ENCODE data around the gene CHRM2. TPM values are rescaled to one million over a fixed set of nuclear protein-coding genes. Genes with fewer than 3 reads are reported as not detected.

Gene CHRM2
- total and polyA plus RNA-seq, 2 donors (not counting 1 experiment from before 2014, with no cell fraction given): 7.9 to 47.1 TPM

GRCh38 chr7:136884492-136884891 lies 16.0 kb downstream of the CHRM2 start:
- Histone ChIP-seq H4K20me1 (ENCODE audit: control insufficient read depth, extremely low read depth, insufficient read depth, low read length) (no peaks in the 10 kb centered on the region), H3K36me3 (ENCODE audit: control insufficient read depth, insufficient read depth, low read length) (no peaks in the 10 kb centered on the region), H3K4me2 (ENCODE audit: extremely low read depth, insufficient read depth, low read length) (no peak overlapping the region), H3K79me2 (ENCODE audit: control insufficient read depth, insufficient read depth, low read length) (no peaks in the 10 kb centered on the region), H3K9ac (ENCODE audit: insufficient read depth, low read length) (no peak overlapping the region), H3K27me3 (ENCODE audit: control insufficient read depth, insufficient read depth, low read length) (no peaks in the 10 kb centered on the region), H3K4me1 (ENCODE audit: control insufficient read depth, extremely low read depth, insufficient read depth, low read length) (no peaks in the 10 kb centered on the region), H3K27ac (ENCODE audit: insufficient read depth, low read length) (no peak overlapping the region), H2AFZ (ENCODE audit: low read length) (no peak overlapping the region), H3K4me3 (replicated peaks in 1 of 4; ENCODE audit: control extremely low read depth in 1 of 4, insufficient read depth in 1 of 4, low read depth in 3 of 4, low read length in 4 of 4) (no peak overlapping the region), H3K9me3 (ENCODE audit: control insufficient read depth, insufficient read depth, low read depth, low read length) (no peaks in the 10 kb centered on the region)
- TF ChIP-seq CTCF (conservative IDR thresholded peaks at IDR 0.05 in 1 of 2, IDR thresholded peaks at IDR 0.05 in 1 of 2; ENCODE audit: low read depth in 1 of 2, low read length in 2 of 2) (no peak), EZH2 (IDR thresholded peaks at IDR 0.05; ENCODE audit: low read length, missing control alignments) (no peak)
- DNase-seq (ENCODE audit: low read depth in 2 of 2): no peak

- no peak overlapping the region for H3K4me3 ChIP-seq (replicated peaks in 1 of 4; ENCODE audit: control extremely low read depth in 1 of 4, insufficient read depth in 1 of 4, low read depth in 3 of 4, low read length in 4 of 4)
- no peak for DNase-seq (ENCODE audit: low read depth in 2 of 2)
- H3K4me2 ChIP-seq (ENCODE audit: extremely low read depth, insufficient read depth, low read length): no peak overlapping the region
- no peaks in the 10 kb centered on the region for H3K36me3 ChIP-seq (ENCODE audit: control insufficient read depth, insufficient read depth, low read length)
- TF ChIP-seq CTCF (conservative IDR thresholded peaks at IDR 0.05 in 1 of 2, IDR thresholded peaks at IDR 0.05 in 1 of 2; ENCODE audit: low read depth in 1 of 2, low read length in 2 of 2): no peak
- TF ChIP-seq EZH2 (IDR thresholded peaks at IDR 0.05; ENCODE audit: low read length, missing control alignments): no peak
- H3K27ac ChIP-seq (ENCODE audit: insufficient read depth, low read length): no peak overlapping the region
- no peaks in the 10 kb centered on the region for H3K4me1 ChIP-seq (ENCODE audit: control insufficient read depth, extremely low read depth, insufficient read depth, low read length)
- H3K79me2 ChIP-seq (ENCODE audit: control insufficient read depth, insufficient read depth, low read length): no peaks in the 10 kb centered on the region
- no peak overlapping the region for H3K9ac ChIP-seq (ENCODE audit: insufficient read depth, low read length)
- no peaks in the 10 kb centered on the region for H3K27me3 ChIP-seq (ENCODE audit: control insufficient read depth, insufficient read depth, low read length)
- H2AFZ ChIP-seq (ENCODE audit: low read length): no peak overlapping the region
- H3K9me3 ChIP-seq (ENCODE audit: control insufficient read depth, insufficient read depth, low read depth, low read length): no peaks in the 10 kb centered on the region
- no peaks in the 10 kb centered on the region for H4K20me1 ChIP-seq (ENCODE audit: control insufficient read depth, extremely low read depth, insufficient read depth, low read length)
Measured at GRCh38 chr7:136887317-136887716, 18.9 kb downstream of the CHRM2 start.

DNA sequence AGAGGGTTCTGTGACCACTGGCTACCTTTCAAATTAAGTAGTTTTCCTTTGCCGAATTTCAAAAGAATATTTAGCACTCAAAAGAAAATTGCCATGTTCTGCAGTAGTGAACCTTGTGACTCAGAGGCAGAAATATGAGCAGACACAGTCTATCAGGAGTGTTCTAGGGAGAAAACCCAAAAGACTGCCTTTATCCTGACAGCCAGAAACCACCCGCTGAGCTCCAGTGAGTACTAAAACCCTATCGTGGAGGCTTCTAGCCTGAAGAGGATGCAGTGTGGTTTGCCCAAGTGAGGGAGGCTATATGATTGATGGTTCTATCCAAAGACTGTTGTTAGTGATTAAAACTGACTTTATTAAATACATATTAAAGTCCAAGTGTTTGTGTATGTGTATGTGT lies 21.9 kb downstream of the CHRM2 start:
- Histone ChIP-seq H4K20me1 (ENCODE audit: control insufficient read depth, extremely low read depth, insufficient read depth, low read length) (no peaks in the 10 kb centered on the region), H3K36me3 (ENCODE audit: control insufficient read depth, insufficient read depth, low read length) (no peaks in the 10 kb centered on the region), H3K4me1 (ENCODE audit: control insufficient read depth, extremely low read depth, insufficient read depth, low read length) (no peaks in the 10 kb centered on the region), H3K27ac (ENCODE audit: insufficient read depth, low read length) (no peak overlapping the region), H3K4me2 (ENCODE audit: extremely low read depth, insufficient read depth, low read length) (no peak overlapping the region), H3K27me3 (ENCODE audit: control insufficient read depth, insufficient read depth, low read length) (no peaks in the 10 kb centered on the region), H3K4me3 (replicated peaks in 1 of 4; ENCODE audit: control extremely low read depth in 1 of 4, insufficient read depth in 1 of 4, low read depth in 3 of 4, low read length in 4 of 4) (no peak overlapping the region), H3K9ac (ENCODE audit: insufficient read depth, low read length) (no peak overlapping the region), H3K79me2 (ENCODE audit: control insufficient read depth, insufficient read depth, low read length) (no peaks in the 10 kb centered on the region), H3K9me3 (ENCODE audit: control insufficient read depth, insufficient read depth, low read depth, low read length) (no peaks in the 10 kb centered on the region), H2AFZ (ENCODE audit: low read length) (no peak overlapping the region)
- peak in 1 of 2 donors; percentile 68 for DNase-seq (ENCODE audit: low read depth in 2 of 2)
- TF ChIP-seq EZH2 (IDR thresholded peaks at IDR 0.05; ENCODE audit: low read length, missing control alignments) (no peak), CTCF (conservative IDR thresholded peaks at IDR 0.05 in 1 of 2, IDR thresholded peaks at IDR 0.05 in 1 of 2; ENCODE audit: low read depth in 1 of 2, low read length in 2 of 2) (no peak)
